H9 (cell line): ENCODE measurements around the gene PPRC1. TPM values are rescaled to one million over a fixed set of nuclear protein-coding genes. Genes with fewer than 3 reads are reported as not detected.

Experiments
- DNase-seq: peaks from one replicate; pipeline ENCODE4 v3.0.0-alpha.2; 2017
- H2AFZ ChIP-seq: one replicate; pipeline ENCODE4 v1.6.1; 2013; ENCODE audit warnings: mild to moderate bottlenecking, low read length, control low read depth, moderate library complexity
- H2AK5ac ChIP-seq: 2 replicates; pipeline ENCODE4 v1.6.1; 2013; ENCODE audit warnings: low read length, control low read depth, mixed read lengths; ENCODE audit not compliant: insufficient read length
- H2BK120ac ChIP-seq: one replicate; pipeline ENCODE4 v1.6.1; 2013; ENCODE audit warnings: low read depth, mild to moderate bottlenecking, low read length, control low read depth, inconsistent platforms; ENCODE audit not compliant: poor library complexity, severe bottlenecking
- H2BK12ac ChIP-seq: 2 replicates; pipeline ENCODE4 v1.6.1; 2013; ENCODE audit warnings: low read length, control low read depth, mixed read lengths, low read depth; ENCODE audit not compliant: insufficient read length
- H2BK15ac ChIP-seq: 2 replicates; pipeline ENCODE4 v1.6.1; 2013; ENCODE audit warnings: low read depth, low read length, control low read depth
- H2BK20ac ChIP-seq: one replicate; pipeline ENCODE4 v1.6.1; 2013; ENCODE audit warnings: low read depth, mild to moderate bottlenecking, low read length, control low read depth, inconsistent platforms; ENCODE audit not compliant: poor library complexity, severe bottlenecking
- H2BK5ac ChIP-seq: 2 replicates; pipeline ENCODE4 v1.6.1; 2013; ENCODE audit warnings: low read length, control low read depth, mixed read lengths; ENCODE audit not compliant: insufficient read length
- H3K14ac ChIP-seq: 2 replicates; pipeline ENCODE4 v1.6.1; 2013; ENCODE audit warnings: low read length, control low read depth; ENCODE audit not compliant: insufficient read depth
- H3K18ac ChIP-seq: 2 replicates; pipeline ENCODE4 v1.6.1; 2013; ENCODE audit warnings: low read depth, mild to moderate bottlenecking, mixed read lengths, low read length, control low read depth; ENCODE audit not compliant: insufficient read length
- H3K23ac ChIP-seq: 2 replicates; pipeline ENCODE4 v1.6.1; 2013; ENCODE audit warnings: low read length, control low read depth, mixed read lengths, low read depth; ENCODE audit not compliant: insufficient read length
- H3K23me2 ChIP-seq: 2 replicates; pipeline ENCODE4 v1.6.1; 2013; ENCODE audit warnings: low read depth, mild to moderate bottlenecking, mixed read lengths, low read length, control low read depth; ENCODE audit not compliant: insufficient read length, poor library complexity, severe bottlenecking
- H3K27ac ChIP-seq: 2 replicates; pipeline ENCODE4 v1.5.1; 2013; ENCODE audit warnings: low read length, control low read depth, mixed read lengths, low read depth; ENCODE audit not compliant: insufficient read length
- H3K27me3 ChIP-seq: 2 replicates; pipeline ENCODE4 v1.6.1; 2013; ENCODE audit warnings: low read length, control low read depth, inconsistent platforms; ENCODE audit not compliant: insufficient read depth
- H3K4ac ChIP-seq: 2 replicates; pipeline ENCODE4 v1.6.1; 2013; ENCODE audit warnings: low read depth, mild to moderate bottlenecking, control low read depth, inconsistent platforms, low read length, moderate library complexity
- H3K4me1 ChIP-seq: 2 replicates; pipeline ENCODE4 v1.6.1; 2013; ENCODE audit warnings: low read length, control low read depth, inconsistent platforms; ENCODE audit not compliant: insufficient read depth
- H3K4me2 ChIP-seq: 2 replicates; pipeline ENCODE4 v1.6.1; 2013; ENCODE audit warnings: low read length, control low read depth, mixed read lengths; ENCODE audit not compliant: insufficient read length, insufficient read depth
- H3K56ac ChIP-seq: 2 replicates; pipeline ENCODE4 v1.6.1; 2013; ENCODE audit warnings: low read depth, mild to moderate bottlenecking, mixed read lengths, low read length, control low read depth; ENCODE audit not compliant: insufficient read length
- H3K79me1 ChIP-seq: 2 replicates; pipeline ENCODE4 v1.6.1; 2013; ENCODE audit warnings: low read depth, mild to moderate bottlenecking, moderate library complexity, low read length, control low read depth, inconsistent platforms; ENCODE audit not compliant: insufficient read depth, poor library complexity, severe bottlenecking
- H3K79me2 ChIP-seq: 2 replicates; pipeline ENCODE4 v1.6.1; 2013; ENCODE audit warnings: low read length, control low read depth, inconsistent platforms; ENCODE audit not compliant: insufficient read depth
- H3K9ac ChIP-seq: 2 replicates; pipeline ENCODE4 v1.6.1; 2013; ENCODE audit warnings: low read length, control low read depth, mixed read lengths; ENCODE audit not compliant: insufficient read length; ENCODE audit errors: extremely low read depth
- H3K9me3 ChIP-seq: one replicate; pipeline ENCODE4 v1.6.1; 2013; ENCODE audit warnings: low read depth, low read length, inconsistent platforms; ENCODE audit not compliant: control insufficient read depth
- H3T11ph ChIP-seq: one replicate; pipeline ENCODE4 v1.6.1; 2013; ENCODE audit warnings: mild to moderate bottlenecking, low read length, control low read depth, inconsistent platforms
- H4K20me1 ChIP-seq: one replicate; pipeline ENCODE4 v1.6.1; 2013; ENCODE audit not compliant: control insufficient read depth, insufficient read length, insufficient read depth
- H4K5ac ChIP-seq: 2 replicates; pipeline ENCODE4 v1.6.1; 2013; ENCODE audit warnings: low read depth, mild to moderate bottlenecking, mixed read lengths, low read length, control low read depth; ENCODE audit not compliant: insufficient read length
- H4K8ac ChIP-seq: replicated peaks from 2 replicates; pipeline ENCODE4 v1.6.1; 2013; ENCODE audit warnings: low read length, control low read depth, mixed read lengths, low read depth; ENCODE audit not compliant: insufficient read length
- H4K91ac ChIP-seq: 2 replicates; pipeline ENCODE4 v1.6.1; 2013; ENCODE audit warnings: low read depth, mild to moderate bottlenecking, moderate library complexity, mixed read lengths, low read length, control low read depth; ENCODE audit not compliant: insufficient read length
- H3K27ac Mint-ChIP-seq, 3 experiments: 2 replicates in 2 of 3; 3 replicates in 1 of 3; pipeline ENCODE4 v1.8.0; 2020 to 2021; ENCODE audit warnings: mixed read lengths in 3 of 3, mild to moderate bottlenecking in 1 of 3, moderate library complexity in 1 of 3
- H3K27me3 Mint-ChIP-seq: 2 replicates; pipeline ENCODE4 v1.8.0; 2021; ENCODE audit warnings: low read depth, mild to moderate bottlenecking, moderate library complexity, mixed read lengths
- H3K36me3 Mint-ChIP-seq, 3 experiments: 2 replicates in 2 of 3; 3 replicates in 1 of 3; pipeline ENCODE4 v1.8.0; 2020 to 2021; ENCODE audit warnings: low read depth in 3 of 3, mixed read lengths in 3 of 3; ENCODE audit not compliant: insufficient read depth in 1 of 3
- H3K4me1 Mint-ChIP-seq, 2 experiments: 2 replicates each; pipeline ENCODE4 v1.8.0; 2020; ENCODE audit warnings: mixed read lengths in 2 of 2
- H3K4me3 Mint-ChIP-seq, 2 experiments: 2 replicates in 1 of 2; 3 replicates in 1 of 2; pipeline ENCODE4 v1.8.0; 2020 to 2021; ENCODE audit warnings: mild to moderate bottlenecking in 2 of 2, mixed read lengths in 2 of 2, moderate library complexity in 1 of 2
- H3K9me3 Mint-ChIP-seq, 2 experiments: 2 replicates in 1 of 2; 3 replicates in 1 of 2; pipeline ENCODE4 v1.8.0; 2020; ENCODE audit warnings: mild to moderate bottlenecking in 2 of 2, mixed read lengths in 2 of 2, moderate library complexity in 1 of 2
- WGBS: extraction: QIAGEN DNeasy Blood & Tissue Kit; methylation state at CpG from one replicate; pipeline ENCODE4 v1.1.7; 2013; ENCODE audit warnings: missing lambda C conversion rate, low lambda C conversion rate, mixed read lengths; ENCODE audit not compliant: insufficient read length; ENCODE audit errors: extremely low coverage; 5-methylcytosine and 5-hydroxymethylcytosine counted together
- total RNA-seq: library from RNA; stranded (reverse); gene quantifications from 2 replicates; pipeline ENCODE4 v1.2.1, GENCODE V29; 2021
- TF ChIP-seq, protein P1 (sequence below): fragments of 200-600 bp; sonication (generic); conservative IDR thresholded peaks from 3 replicates; pipeline ENCODE4 v1.8.0; 2021; ENCODE audit warnings: antibody characterized with exemption, mild to moderate bottlenecking

Gene PPRC1
- total RNA-seq, 1 experiment from 2014 or later: 121 TPM

DNA sequence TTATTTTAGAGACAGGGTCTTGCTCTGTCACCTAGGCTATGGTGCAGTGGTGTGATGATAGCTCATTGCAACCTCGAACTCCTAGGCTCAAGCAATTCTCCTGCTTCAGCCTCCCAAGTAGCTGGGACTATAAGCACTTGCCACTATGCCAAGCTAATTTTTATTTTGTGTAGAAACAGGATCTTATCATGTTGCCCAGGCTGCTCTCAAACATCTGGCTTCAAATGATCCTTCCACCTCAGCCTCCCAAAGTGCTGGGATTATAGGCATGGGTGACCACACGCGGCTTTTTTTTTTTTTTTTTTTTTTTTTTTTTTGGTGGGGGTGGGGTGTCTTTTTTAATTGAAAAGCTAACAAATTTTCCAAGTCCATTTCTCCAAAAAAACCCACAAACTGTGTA is 49.3 kb upstream of the PPRC1 start:
- Histone ChIP-seq H3K56ac (no peak overlapping the region), H3K23me2 (no peaks in the 10 kb centered on the region), H4K91ac (no peak overlapping the region), H3K14ac (no peak overlapping the region), H4K20me1 (no peaks in the 10 kb centered on the region), H2BK12ac (no peak overlapping the region), H3K27me3 (no peaks in the 10 kb centered on the region), H2BK15ac (no peak overlapping the region), H4K8ac (no peak overlapping the region), H3K79me1 (no peaks in the 10 kb centered on the region), H3K4me1 (no peaks in the 10 kb centered on the region), H3K23ac (no peak overlapping the region), H3K4ac (no peak overlapping the region), H3K9me3 (no peaks in the 10 kb centered on the region), H3K27ac (no peak overlapping the region), H2AK5ac (no peak overlapping the region), H3K79me2 (no peaks in the 10 kb centered on the region), H3K9ac (no peak overlapping the region), H2BK5ac (no peak overlapping the region), H4K5ac (no peak overlapping the region), H2BK120ac (no peak overlapping the region), H2BK20ac (no peak overlapping the region), H2AFZ (no peak overlapping the region), H3K4me2 (no peak overlapping the region), H3T11ph (no peak overlapping the region), H3K18ac (no peak overlapping the region)
- Mint-ChIP-seq H3K27ac (no peak overlapping the region), H3K4me3 (no peak overlapping the region), H3K27me3 (peaks cover 4% of the 10 kb centered on the region), H3K4me1 (no peaks in the 10 kb centered on the region), H3K9me3 (no peaks in the 10 kb centered on the region), H3K36me3 (peaks cover 0 to 1% (median 0%) of the 10 kb centered on the region in 3 experiments; a peak in 2 of 7 replicates)
- TF ChIP-seq, protein P1, sequence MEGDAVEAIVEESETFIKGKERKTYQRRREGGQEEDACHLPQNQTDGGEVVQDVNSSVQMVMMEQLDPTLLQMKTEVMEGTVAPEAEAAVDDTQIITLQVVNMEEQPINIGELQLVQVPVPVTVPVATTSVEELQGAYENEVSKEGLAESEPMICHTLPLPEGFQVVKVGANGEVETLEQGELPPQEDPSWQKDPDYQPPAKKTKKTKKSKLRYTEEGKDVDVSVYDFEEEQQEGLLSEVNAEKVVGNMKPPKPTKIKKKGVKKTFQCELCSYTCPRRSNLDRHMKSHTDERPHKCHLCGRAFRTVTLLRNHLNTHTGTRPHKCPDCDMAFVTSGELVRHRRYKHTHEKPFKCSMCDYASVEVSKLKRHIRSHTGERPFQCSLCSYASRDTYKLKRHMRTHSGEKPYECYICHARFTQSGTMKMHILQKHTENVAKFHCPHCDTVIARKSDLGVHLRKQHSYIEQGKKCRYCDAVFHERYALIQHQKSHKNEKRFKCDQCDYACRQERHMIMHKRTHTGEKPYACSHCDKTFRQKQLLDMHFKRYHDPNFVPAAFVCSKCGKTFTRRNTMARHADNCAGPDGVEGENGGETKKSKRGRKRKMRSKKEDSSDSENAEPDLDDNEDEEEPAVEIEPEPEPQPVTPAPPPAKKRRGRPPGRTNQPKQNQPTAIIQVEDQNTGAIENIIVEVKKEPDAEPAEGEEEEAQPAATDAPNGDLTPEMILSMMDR: no peak
- WGBS: no CpG with 5 or more reads among the region's 3 CpGs
- no peak for DNase-seq
